Upper lobe of left lung (tissue), 6 donors: ENCODE measurements around the gene ZIC1. TPM values are rescaled to one million over a fixed set of nuclear protein-coding genes. Genes with fewer than 3 reads are reported as not detected.

Source experiments
- ATAC-seq, 2 donors: fragments of 200-7000 bp; cut with Tn5 transposase; one replicate each; pipeline ENCODE4 v1.9.1; 2022; ENCODE audit warnings: mild to moderate bottlenecking in 2 of 2, moderate library complexity in 2 of 2; ENCODE audit not compliant: low FRiP score in 2 of 2
- DNase-seq, 2 donors: peaks; one replicate each; pipeline ENCODE4 v3.0.0-alpha.2; 2019 to 2020
- H3K27ac ChIP-seq, 4 donors: fragments of 200-600 bp; sonication (generic); one replicate each; pipeline ENCODE4 v1.5.1; 2016 to 2019
- H3K27me3 ChIP-seq, 4 donors: fragments of 200-600 bp; sonication (generic); one replicate each; pipeline ENCODE4 v1.5.1; 2017 to 2019
- H3K36me3 ChIP-seq, 4 donors: fragments of 200-600 bp; sonication (generic); one replicate each; pipeline ENCODE4 v1.5.1; 2016 to 2019
- H3K4me1 ChIP-seq, 4 donors: fragments of 200-600 bp; sonication (generic); one replicate each; pipeline ENCODE4 v1.5.1; 2018 to 2019
- H3K4me3 ChIP-seq, 4 donors: fragments of 200-600 bp; sonication (generic); one replicate each; pipeline ENCODE4 v1.5.1; 2017 to 2019; ENCODE audit warnings: mild to moderate bottlenecking in 2 of 4, moderate library complexity in 1 of 4
- H3K9me3 ChIP-seq, 4 donors: fragments of 200-600 bp; sonication (generic); one replicate each; pipeline ENCODE4 v1.5.1; 2018 to 2019
- EP300 ChIP-seq, 4 donors: sonication (generic); formaldehyde crosslinking; IDR thresholded peaks; one replicate each; pipeline ENCODE4 v1.5.1; 2017; ENCODE audit warnings: antibody characterized with exemption in 4 of 4, control low read depth in 2 of 4
- POLR2A ChIP-seq, 4 donors: fragments of 450-650 bp; IDR thresholded peaks; one replicate each; pipeline ENCODE4 v1.5.1; 2016 to 2017; ENCODE audit warnings: antibody characterized with exemption in 4 of 4, mild to moderate bottlenecking in 2 of 4
- POLR2AphosphoS5 ChIP-seq, 2 donors: sonication (generic); formaldehyde crosslinking; IDR thresholded peaks; one replicate each; pipeline ENCODE4 v1.5.1; 2017; ENCODE audit warnings: antibody characterized with exemption in 2 of 2
- WGBS, 2 donors: methylation state at CpG; one replicate each; pipeline ENCODE4 v1.1.5; 2017 to 2018; 5-methylcytosine and 5-hydroxymethylcytosine counted together
- total RNA-seq, 6 donors: library from RNA; depleted of rRNA in 4 of 6; stranded (reverse); fragments of >200 nt in 4 of 6; gene quantifications; one replicate each; pipeline versions ENCODE4 v1.1.0 to v1.2.1, GENCODE V29; 2016 to 2021
- TF ChIP-seq, protein P1 (sequence below), 6 experiments: fragments of 450-650 bp in 4 of 6; fragments of 200-600 bp in 2 of 6; sonication (generic) in 2 of 6; IDR thresholded peaks; one replicate each; pipeline ENCODE4 v1.5.1; 2016 to 2019; ENCODE audit warnings: antibody characterized with exemption in 6 of 6
- donor health status: DM: no; HTN: no; CAD: no; lungs with moderate emphysema.
- donor health status: DM: no; HTN: yes; CAD: no; lungs with severe emphysema.

Gene ZIC1
- not detected for total RNA-seq

DNA sequence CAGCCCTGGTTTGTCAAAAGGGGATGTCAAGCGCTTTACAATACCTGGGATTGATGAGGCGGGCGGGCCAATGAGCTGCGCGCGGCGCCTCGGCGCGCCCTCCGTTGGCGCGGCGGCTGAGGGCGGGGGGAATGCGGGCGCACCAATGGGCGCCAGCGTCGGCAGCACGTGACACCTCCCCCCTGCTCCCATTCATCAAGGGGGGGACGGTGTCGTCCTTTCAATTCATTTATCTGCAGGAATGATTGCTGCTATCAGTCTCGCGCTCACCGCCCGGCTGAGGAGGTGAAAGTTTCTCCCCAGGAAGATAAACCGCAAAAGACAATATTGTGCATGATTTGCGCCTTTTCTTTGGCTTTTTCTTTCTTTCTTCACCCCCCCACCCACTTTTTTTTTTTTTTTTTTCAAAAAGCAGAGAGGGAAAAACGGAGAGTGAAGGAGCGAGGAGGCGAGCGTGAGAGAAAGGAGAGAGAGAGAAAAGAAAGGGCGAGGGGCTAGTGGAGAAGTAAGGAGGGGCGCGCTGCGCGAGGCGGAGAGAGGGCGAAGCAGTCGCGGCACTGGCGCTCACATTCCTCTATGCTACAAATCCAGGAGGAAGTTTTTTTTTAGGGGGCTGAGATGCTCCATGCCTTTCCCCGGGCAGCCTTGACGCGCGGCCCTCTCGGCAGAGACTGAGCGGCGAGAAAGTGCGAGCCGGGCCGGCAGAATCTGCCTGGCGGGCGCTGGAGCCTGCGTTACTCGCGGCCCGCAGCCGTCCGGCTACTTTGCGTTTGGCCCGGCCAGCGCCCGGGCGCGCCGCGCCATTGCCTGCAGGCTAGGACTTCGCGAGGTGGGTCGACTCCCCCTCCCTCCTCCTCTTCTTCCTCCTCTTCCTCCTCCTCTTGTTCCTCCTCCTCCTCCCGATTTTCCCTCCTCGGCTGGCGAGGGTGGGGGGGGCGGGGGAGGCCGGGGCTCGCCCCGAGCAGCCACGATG, at the start of gene ZIC1:
ZIC1 (plus strand) TSS at position 223 of the 973 bp plus-strand sequence; CDS start at position 971, 748 bp downstream.
- Histone ChIP-seq H3K36me3 (no peaks in the 10 kb centered on the region), H3K9me3 (no peaks in the 10 kb centered on the region), H3K27me3 (peaks cover 0 to 88% (median 56%) of the 10 kb centered on the region in 4 donors), H3K27ac (no peak within 1 kb of the TSS), H3K4me1 (peaks cover 21 to 42% (median 26%) of the 10 kb centered on the region in 4 donors), H3K4me3 (peak within 1 kb of the TSS in 2 of 4 donors; percentile 31 to 38)
- 12 to 13% methylated on average over 62 to 80 of the region's 80 CpGs for WGBS, 2 donors
- ATAC-seq (no peak), DNase-seq (peak in 1 of 2 donors; percentile 80)
- TF ChIP-seq POLR2AphosphoS5 (IDR thresholded peaks at IDR 0.05) (no peak), EP300 (IDR thresholded peaks at IDR 0.05) (no peak), POLR2A (IDR thresholded peaks at IDR 0.05) (no peak)
- TF ChIP-seq, protein P1, sequence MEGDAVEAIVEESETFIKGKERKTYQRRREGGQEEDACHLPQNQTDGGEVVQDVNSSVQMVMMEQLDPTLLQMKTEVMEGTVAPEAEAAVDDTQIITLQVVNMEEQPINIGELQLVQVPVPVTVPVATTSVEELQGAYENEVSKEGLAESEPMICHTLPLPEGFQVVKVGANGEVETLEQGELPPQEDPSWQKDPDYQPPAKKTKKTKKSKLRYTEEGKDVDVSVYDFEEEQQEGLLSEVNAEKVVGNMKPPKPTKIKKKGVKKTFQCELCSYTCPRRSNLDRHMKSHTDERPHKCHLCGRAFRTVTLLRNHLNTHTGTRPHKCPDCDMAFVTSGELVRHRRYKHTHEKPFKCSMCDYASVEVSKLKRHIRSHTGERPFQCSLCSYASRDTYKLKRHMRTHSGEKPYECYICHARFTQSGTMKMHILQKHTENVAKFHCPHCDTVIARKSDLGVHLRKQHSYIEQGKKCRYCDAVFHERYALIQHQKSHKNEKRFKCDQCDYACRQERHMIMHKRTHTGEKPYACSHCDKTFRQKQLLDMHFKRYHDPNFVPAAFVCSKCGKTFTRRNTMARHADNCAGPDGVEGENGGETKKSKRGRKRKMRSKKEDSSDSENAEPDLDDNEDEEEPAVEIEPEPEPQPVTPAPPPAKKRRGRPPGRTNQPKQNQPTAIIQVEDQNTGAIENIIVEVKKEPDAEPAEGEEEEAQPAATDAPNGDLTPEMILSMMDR (IDR thresholded peaks at IDR 0.05), result no peak

GRCh38 chr3:147360051-147360439, 49.1 kb upstream of the ZIC1 start:
- Histone ChIP-seq H3K27me3 (peaks cover 0 to 42% (median 14%) of the 10 kb centered on the region in 4 donors), H3K4me1 (no peaks in the 10 kb centered on the region), H3K36me3 (no peaks in the 10 kb centered on the region), H3K27ac (no peak overlapping the region), H3K9me3 (peaks cover 0 to 4% (median 0%) of the 10 kb centered on the region in 4 donors), H3K4me3 (no peak overlapping the region)
- ATAC-seq (no peak), DNase-seq (no peak)
- 36 to 37% methylated on average over 5 of the region's 5 CpGs for WGBS, 2 donors
- TF ChIP-seq, protein P1 (IDR thresholded peaks at IDR 0.05), result no peak
- no peak for TF ChIP-seq POLR2A (IDR thresholded peaks at IDR 0.05)
- no peak for TF ChIP-seq POLR2AphosphoS5 (IDR thresholded peaks at IDR 0.05)
- no peak for TF ChIP-seq EP300 (IDR thresholded peaks at IDR 0.05)

GRCh38 chr3:147360646-147361453, 48.3 kb upstream of the ZIC1 start:
- H3K27me3 ChIP-seq, result peaks cover 0 to 36% (median 14%) of the 10 kb centered on the region in 4 donors
- TF ChIP-seq EP300 (IDR thresholded peaks at IDR 0.05), result no peak
- TF ChIP-seq POLR2AphosphoS5 (IDR thresholded peaks at IDR 0.05), result no peak
- TF ChIP-seq, protein P1 (IDR thresholded peaks at IDR 0.05), result no peak
- no peak for TF ChIP-seq POLR2A (IDR thresholded peaks at IDR 0.05)
- no peaks in the 10 kb centered on the region for H3K36me3 ChIP-seq
- H3K27ac ChIP-seq, result no peak overlapping the region
- ATAC-seq (no peak), DNase-seq (peak in 1 of 2 donors; percentile 50)
- H3K4me1 ChIP-seq, result no peaks in the 10 kb centered on the region
- 11 to 14% methylated on average over 21 of the region's 21 CpGs for WGBS, 2 donors
- H3K4me3 ChIP-seq, result no peak overlapping the region
- peaks cover 0 to 4% (median 0%) of the 10 kb centered on the region in 4 donors for H3K9me3 ChIP-seq

DNA sequence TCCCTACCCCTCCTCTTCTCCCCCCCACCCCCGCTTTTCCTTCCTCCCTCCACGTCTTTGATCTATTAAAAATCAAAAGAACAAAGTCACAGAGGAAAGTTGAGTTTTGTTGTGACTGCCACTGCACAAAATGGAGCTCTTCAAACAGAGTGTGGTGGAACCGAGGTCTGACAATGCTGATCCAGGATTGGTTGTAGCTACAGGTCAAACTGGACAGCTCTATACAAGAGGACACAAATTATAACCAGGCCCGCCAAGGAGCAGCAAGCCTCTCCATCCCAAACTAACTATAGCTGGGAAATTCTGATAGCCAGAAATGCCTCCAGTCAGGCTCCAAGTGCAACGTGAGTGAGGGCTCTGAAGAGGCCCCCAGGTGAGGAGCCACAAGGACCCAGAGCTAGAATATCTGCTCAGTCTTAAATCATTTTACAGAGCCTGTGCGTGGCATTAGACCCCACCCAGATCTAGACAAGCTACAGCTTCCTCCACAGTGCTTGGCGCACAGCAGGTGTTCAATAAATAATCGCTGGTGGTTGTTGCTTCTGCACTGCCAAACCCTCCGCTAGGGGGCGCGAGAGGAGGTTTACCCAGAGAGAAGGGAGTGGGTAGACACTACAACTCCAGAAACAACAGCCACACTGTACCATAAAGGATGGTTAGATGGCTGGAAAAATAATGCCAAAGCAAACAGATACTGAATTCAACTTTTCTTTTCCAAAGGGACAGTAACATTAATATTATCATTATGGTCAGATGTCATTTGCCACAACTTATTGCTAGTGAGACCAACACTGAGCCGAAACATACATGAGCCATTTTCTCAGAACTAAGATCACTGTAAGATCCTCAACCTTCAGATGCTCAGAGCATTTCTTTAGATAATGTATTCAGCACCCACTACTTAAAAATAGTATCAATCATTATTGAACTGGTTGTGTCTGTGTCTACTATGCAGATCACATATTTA, 47.4 kb upstream of the ZIC1 start:
- DNase-seq, result no peak

More for the DNA sequence above, 47.4 kb upstream of the ZIC1 start:
- H3K27me3 ChIP-seq, result peaks cover 0 to 32% (median 10%) of the 10 kb centered on the region in 4 donors
- H3K27ac ChIP-seq, result no peak overlapping the region
- no peak for ATAC-seq
- peaks cover 0 to 4% (median 0%) of the 10 kb centered on the region in 4 donors for H3K9me3 ChIP-seq
- no peaks in the 10 kb centered on the region for H3K4me1 ChIP-seq
- WGBS, 2 donors, result 13 to 16% methylated on average over 10 to 12 of the region's 12 CpGs
- no peak for TF ChIP-seq POLR2AphosphoS5 (IDR thresholded peaks at IDR 0.05)
- TF ChIP-seq, protein P1 (IDR thresholded peaks at IDR 0.05), result peak in 4 of 6 experiments; percentile 16 to 40 (median 29)
- H3K4me3 ChIP-seq, result no peak overlapping the region
- no peaks in the 10 kb centered on the region for H3K36me3 ChIP-seq
